HepG2 (cell line): ENCODE data around the gene CFAP99. TPM values are rescaled to one million over a fixed set of nuclear protein-coding genes. Genes with fewer than 3 reads are reported as not detected.

Experiments used
- ETV6 ChIP-seq: sonication (generic); formaldehyde crosslinking; conservative IDR thresholded peaks from 2 replicates; pipeline ENCODE4 v1.4.0; 2020; ENCODE audit warnings: missing genetic modification reagents
- GTF2F1 ChIP-seq: fragments of 150-350 bp; IDR thresholded peaks from 2 replicates; pipeline ENCODE4 v1.6.1; 2014; ENCODE audit warnings: low read length
- HNF1A ChIP-seq, 2 experiments: sonication (generic) in 1 of 2; formaldehyde crosslinking in 1 of 2; IDR thresholded peaks; 2 replicates each; pipeline versions ENCODE4 v1.4.0 to v1.6.1; 2016 to 2020; ENCODE audit warnings: borderline replicate concordance in 1 of 2, low read depth in 1 of 2, mild to moderate bottlenecking in 1 of 2, missing genetic modification reagents in 1 of 2
- HNF1B ChIP-seq: sonication (generic); formaldehyde crosslinking; IDR thresholded peaks from 2 replicates; pipeline ENCODE4 v1.5.1; 2020; ENCODE audit warnings: mild to moderate bottlenecking, moderate library complexity, missing genetic modification reagents
- PCBP1 ChIP-seq: fragments of 200-400 bp; formaldehyde crosslinking; IDR thresholded peaks from 2 replicates; pipeline ENCODE4 v1.6.1; 2017; ENCODE audit warnings: mild to moderate bottlenecking, low read depth, low read length, borderline replicate concordance
- SP140L ChIP-seq: sonication (generic); formaldehyde crosslinking; IDR thresholded peaks from 2 replicates; pipeline ENCODE4 v1.4.0; 2020; ENCODE audit warnings: missing genetic modification reagents, borderline replicate concordance
- ZBTB10 ChIP-seq: sonication (generic); formaldehyde crosslinking; IDR thresholded peaks from 2 replicates; pipeline ENCODE4 v1.4.0; 2020; ENCODE audit warnings: missing genetic modification reagents, borderline replicate concordance
- ZNF451 ChIP-seq: sonication (generic); formaldehyde crosslinking; IDR thresholded peaks from 2 replicates; pipeline ENCODE4 v1.5.0; 2020; ENCODE audit warnings: mild to moderate bottlenecking, missing genetic modification reagents
- ZNF646 ChIP-seq: sonication (generic); formaldehyde crosslinking; IDR thresholded peaks from 2 replicates; pipeline ENCODE4 v1.9.0; 2021; ENCODE audit warnings: mild to moderate bottlenecking, missing genetic modification reagents
- ZNF746 ChIP-seq: sonication (generic); formaldehyde crosslinking; IDR thresholded peaks from 2 replicates; pipeline ENCODE4 v1.8.0; 2022; ENCODE audit warnings: mild to moderate bottlenecking, missing genetic modification reagents
- polyA plus RNA-seq, 8 experiments: library from polyadenylated mRNA; depleted of rRNA in 3 of 8; stranded (reverse) in 7 of 8; unstranded in 1 of 8; fragments of >200 nt; fragmentation: Illumina TruSeq in 4 of 8; extraction: Trizol in 4 of 8; gene quantifications; 2 replicates each; pipeline versions ENCODE4 v1.2.1 to v1.2.3, GENCODE V29; 2011 to 2016; ENCODE audit warnings: low read depth in 4 of 8, missing spikeins in 1 of 8, mixed read lengths in 1 of 8; ENCODE audit not compliant: insufficient read depth in 1 of 8
- total RNA-seq, 5 experiments: library from RNA; depleted of rRNA; stranded (reverse); fragments of >200 nt; fragmentation: Illumina TruSeq; extraction: Trizol; gene quantifications; 2 replicates each; pipeline ENCODE4 v1.2.3, GENCODE V29; 2016; ENCODE audit warnings: low read depth in 1 of 5

CFAP99 gene
- total and polyA plus RNA-seq, 2 of the 13 experiments (the other 11 are each of a cell fraction or from before 2014, with no cell fraction given) = not detected

- TF ChIP-seq ZBTB10 (no peak), ETV6 (no peak), ZNF451 (CRISPR knock-in tag) (no peak), ZNF746 (CRISPR knock-in tag) (no peak), GTF2F1 (no peak), HNF1A (IDR thresholded peaks at IDR 0.05; ENCODE audit: low read depth) (no peak), HNF1A (CRISPR knock-in tag; IDR thresholded peaks at IDR 0.05; ENCODE audit: borderline replicate concordance) (no peak), ZNF646 (CRISPR knock-in tag) (no peak), SP140L (CRISPR knock-in tag) (no peak), PCBP1 (no peak), HNF1B (CRISPR knock-in tag) (no peak)
Observed at GRCh38 chr4:2418650-2419571, at the start of gene CFAP99 (continued).
